HCT116 (cell line): ENCODE data around the gene AGPAT3. TPM values are rescaled to one million over a fixed set of nuclear protein-coding genes. Genes with fewer than 3 reads are reported as not detected.

Experiments used
- ATAC-seq: fragments of 200-7000 bp; cut with Tn5 transposase; 2 replicates; pipeline ENCODE4 v1.9.1; 2020; ENCODE audit warnings: mild to moderate bottlenecking, moderate library complexity
- BruUV-seq: library from RNA; stranded (reverse); fragments of 400-500 nt; replicated peaks from 2 replicates; lab custom pipeline; 2021; lab: Mats Ljungman, UMichigan
- CTCF ChIA-PET: fragments of 300-600 bp; sonication (Branson Sonifier 250); formaldehyde crosslinking; loops from one replicate; lab custom pipeline; 2021; ENCODE audit warnings: antibody characterized with exemption; lab: Charles Lee
- POLR2A ChIA-PET: fragments of 300-600, 350-600 bp; sonication (Branson Sonifier 250); formaldehyde crosslinking; loops from one replicate; lab custom pipeline; 2021; ENCODE audit warnings: antibody characterized with exemption; lab: Charles Lee
- RAD21 ChIA-PET, 2 experiments: fragments of 300-600 bp; sonication (Branson Sonifier 250); formaldehyde crosslinking; loops; one replicate each; lab custom pipeline; 2023; ENCODE audit warnings: low total read pairs in 2 of 2; ENCODE audit not compliant: uncharacterized antibody in 2 of 2, unreplicated experiment in 2 of 2, low non-redundant PET in 1 of 2; lab: Charles Lee
- DNase-seq: peaks from one replicate; pipeline ENCODE4 v3.0.0-alpha.2; 2010; ENCODE audit warnings: low read depth, low spot score
- H2AFZ ChIP-seq: fragments of 200-600 bp; shearing (Covaris generic), sonication (generic); 2 replicates; pipeline ENCODE4 v1.6.1; 2017; ENCODE audit warnings: low read depth, mixed run types, mixed read lengths, antibody characterized with exemption, low read length; ENCODE audit not compliant: poor library complexity, severe bottlenecking
- H3K27ac ChIP-seq: 2 replicates; pipeline ENCODE4 v1.5.1; 2012; ENCODE audit warnings: low read depth, low read length
- H3K27me3 ChIP-seq: fragments of 200-600 bp; sonication (generic); 2 replicates; pipeline ENCODE4 v1.6.1; 2016; ENCODE audit warnings: mixed run types, low read length, mixed read lengths; ENCODE audit not compliant: insufficient read depth
- H3K36me3 ChIP-seq, 2 experiments: fragments of 200-500 bp in 1 of 2; fragments of 200-600 bp in 1 of 2; sonication (Bioruptor generic) in 1 of 2; sonication (generic) in 1 of 2; 2 replicates each; pipeline versions ENCODE4 v1.5.1 to v1.6.1; 2014 to 2016; ENCODE audit warnings: low read length in 2 of 2, inconsistent platforms in 1 of 2, mixed read lengths in 1 of 2, mixed run types in 1 of 2; ENCODE audit not compliant: insufficient read depth in 2 of 2, control insufficient read depth in 1 of 2
- H3K4me1 ChIP-seq, 2 experiments: fragments of 200-600 bp in 1 of 2; sonication (generic) in 1 of 2; 2 replicates each; pipeline versions ENCODE4 v1.5.1 to v1.6.1; 2012 to 2017; ENCODE audit warnings: low read length in 2 of 2, inconsistent platforms in 1 of 2, mild to moderate bottlenecking in 1 of 2, mixed read lengths in 1 of 2, mixed run types in 1 of 2, moderate library complexity in 1 of 2; ENCODE audit not compliant: insufficient read depth in 2 of 2, control insufficient read depth in 1 of 2
- H3K4me2 ChIP-seq: fragments of 200-600 bp; sonication (generic); 2 replicates; pipeline ENCODE4 v1.6.1; 2017; ENCODE audit warnings: mixed run types, low read length, mixed read lengths
- H3K4me3 ChIP-seq, 2 experiments: fragments of 200-600 bp in 1 of 2; sonication (generic) in 1 of 2; replicated peaks in 1 of 2; 2 replicates each; pipeline ENCODE4 v1.5.1; 2011 to 2016; ENCODE audit warnings: low read length in 2 of 2, control low read depth in 1 of 2, low read depth in 1 of 2, mild to moderate bottlenecking in 1 of 2, mixed read lengths in 1 of 2, mixed run types in 1 of 2
- H3K79me2 ChIP-seq: fragments of 200-600 bp; sonication (generic); 2 replicates; pipeline ENCODE4 v1.6.1; 2017; ENCODE audit warnings: mild to moderate bottlenecking, mixed run types, low read length, moderate library complexity, mixed read lengths; ENCODE audit not compliant: insufficient read depth
- H3K9ac ChIP-seq: fragments of 200-600 bp; sonication (generic); 2 replicates; pipeline ENCODE4 v1.6.1; 2016; ENCODE audit warnings: low read length, mixed read lengths
- H3K9me2 ChIP-seq: fragments of 200-600 bp; sonication (generic), shearing (Covaris generic); 2 replicates; pipeline ENCODE4 v1.6.1; 2017; ENCODE audit warnings: mixed run types, mild to moderate bottlenecking, moderate library complexity; ENCODE audit not compliant: insufficient read depth
- H3K9me3 ChIP-seq, 2 experiments: fragments of 200-500 bp in 1 of 2; fragments of 200-600 bp in 1 of 2; sonication (Bioruptor generic) in 1 of 2; sonication (generic) in 1 of 2; 2 replicates each; pipeline ENCODE4 v1.6.1; 2014 to 2017; ENCODE audit warnings: low read length in 2 of 2, mixed read lengths in 2 of 2, inconsistent platforms in 1 of 2, low read depth in 1 of 2, mild to moderate bottlenecking in 1 of 2, mixed run types in 1 of 2, moderate library complexity in 1 of 2; ENCODE audit not compliant: control insufficient read depth in 1 of 2, insufficient read depth in 1 of 2
- H4K20me1 ChIP-seq: fragments of 200-600 bp; sonication (generic), shearing (Covaris generic); 2 replicates; pipeline ENCODE4 v1.6.1; 2017; ENCODE audit warnings: mixed run types, mild to moderate bottlenecking, moderate library complexity; ENCODE audit not compliant: insufficient read depth
- EZH2phosphoT487 ChIP-seq: fragments of 200-600 bp; IDR thresholded peaks from 2 replicates; pipeline ENCODE4 v1.6.1; 2018; ENCODE audit warnings: antibody characterized with exemption, borderline replicate concordance
- POLR2AphosphoS5 ChIP-seq: IDR thresholded peaks from 2 replicates; pipeline ENCODE4 v1.6.1; 2011; ENCODE audit warnings: mild to moderate bottlenecking, low read depth, low read length, moderate library complexity
- RAD21 ChIP-seq: IDR thresholded peaks from 2 replicates; pipeline ENCODE4 v1.6.1; 2012; ENCODE audit warnings: low read depth, mild to moderate bottlenecking
- SIN3A ChIP-seq: IDR thresholded peaks from 2 replicates; pipeline ENCODE4 v1.6.1; 2012; ENCODE audit warnings: low read depth
- SRF ChIP-seq: IDR thresholded peaks from 2 replicates; pipeline ENCODE4 v1.6.1; 2012; ENCODE audit warnings: low read depth
- YY1 ChIP-seq: IDR thresholded peaks from 2 replicates; pipeline ENCODE4 v1.6.1; 2011; ENCODE audit warnings: low read length, low read depth, moderate library complexity, mild to moderate bottlenecking; ENCODE audit not compliant: insufficient replicate concordance; ENCODE audit errors: extremely low read depth
- ZFX ChIP-seq: fragments of 450-650 bp; IDR thresholded peaks from 2 replicates; pipeline ENCODE4 v1.6.1; 2017
- ZNF274 ChIP-seq: fragments of 200-500 bp; sonication (Bioruptor generic); IDR thresholded peaks from 2 replicates; pipeline ENCODE4 v1.6.1; 2014; ENCODE audit warnings: mild to moderate bottlenecking, low read depth, low read length, inconsistent platforms
- intact Hi-C: fragments of 100-400 bp; cut with micrococcal nuclease; formaldehyde crosslinking; loops from 2 replicates; pipeline ENCODE4 v1.10.0; 2022
- total RNA-seq: library from RNA; stranded (reverse); gene quantifications from one replicate; pipeline ENCODE4 v1.2.1, GENCODE V29; 2021; ENCODE audit not compliant: unreplicated experiment
- TF ChIP-seq, protein P1 (sequence below), 3 experiments: fragments of 200-600 bp in 1 of 3; sonication (generic) in 1 of 3; IDR thresholded peaks in 2 of 3; conservative IDR thresholded peaks in 1 of 3; 2 replicates each; pipeline ENCODE4 v1.5.1; 2012 to 2017; ENCODE audit warnings: low read depth in 2 of 3, low read length in 2 of 3, antibody characterized with exemption in 1 of 3, borderline replicate concordance in 1 of 3, control low read depth in 1 of 3, mild to moderate bottlenecking in 1 of 3, mixed read lengths in 1 of 3, mixed run types in 1 of 3, moderate library complexity in 1 of 3; ENCODE audit not compliant: insufficient read depth in 1 of 3
- TF ChIP-seq, protein P2 (sequence below): IDR thresholded peaks from 2 replicates; pipeline ENCODE4 v1.6.1; 2012

AGPAT3 gene
- total RNA-seq, 1 experiment from 2014 or later = 54.1 TPM

DNA sequence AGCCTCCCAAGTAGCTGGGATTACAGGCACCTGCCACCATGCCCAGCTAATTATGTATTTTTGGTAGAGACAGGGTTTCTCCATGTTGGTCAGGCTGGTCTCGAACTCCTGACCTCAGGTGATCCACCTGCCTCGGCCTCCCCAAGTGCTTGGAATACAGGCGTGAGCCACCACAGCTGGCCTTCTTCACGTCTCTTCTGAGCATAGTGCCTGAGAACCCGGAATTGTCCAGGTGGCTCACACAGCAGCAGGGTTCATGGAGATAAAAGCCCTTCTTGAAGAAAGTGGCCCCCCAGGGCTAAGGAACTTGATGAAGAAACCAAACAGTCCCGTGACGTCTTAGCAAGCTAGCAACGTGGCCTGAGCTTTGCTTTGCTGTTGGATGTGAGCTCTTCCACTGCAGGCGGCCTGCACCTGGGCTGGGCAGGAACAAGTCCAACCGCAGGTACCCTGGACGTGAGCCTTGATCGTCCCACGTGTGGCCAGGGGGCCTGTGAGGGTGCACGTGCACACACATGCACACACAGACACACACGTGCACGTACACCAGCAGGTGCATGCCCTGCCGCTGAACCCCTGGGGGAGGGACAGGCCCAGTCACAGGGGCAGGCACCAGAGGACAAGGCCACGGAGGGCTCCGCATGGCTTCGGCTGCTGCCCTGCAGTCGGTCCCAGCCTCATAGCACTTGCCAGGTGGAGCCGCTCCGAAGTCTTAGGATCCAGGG is 123.6 kb downstream of the AGPAT3 start:
- Histone ChIP-seq H4K20me1 (no peaks in the 10 kb centered on the region), H3K9me2 (no peaks in the 10 kb centered on the region), H3K79me2 (no peaks in the 10 kb centered on the region), H3K4me3 (no peak overlapping the region), H2AFZ (no peak overlapping the region), H3K27me3 (no peaks in the 10 kb centered on the region), H3K9ac (no peak overlapping the region), H3K9me3 (no peaks in the 10 kb centered on the region), H3K36me3 (no peaks in the 10 kb centered on the region), H3K27ac (no peak overlapping the region), H3K4me2 (no peak overlapping the region), H3K4me1 (no peaks in the 10 kb centered on the region)
- ChIA-PET POLR2A (no interaction called here), RAD21 (no interaction called here), CTCF (no interaction called here)
- no TSS peak for BruUV-seq
- ATAC-seq = no peak
- TF ChIP-seq POLR2AphosphoS5 (no peak), RAD21 (no peak), ZNF274 (no peak), EZH2phosphoT487 (no peak)
- TF ChIP-seq, protein P1, sequence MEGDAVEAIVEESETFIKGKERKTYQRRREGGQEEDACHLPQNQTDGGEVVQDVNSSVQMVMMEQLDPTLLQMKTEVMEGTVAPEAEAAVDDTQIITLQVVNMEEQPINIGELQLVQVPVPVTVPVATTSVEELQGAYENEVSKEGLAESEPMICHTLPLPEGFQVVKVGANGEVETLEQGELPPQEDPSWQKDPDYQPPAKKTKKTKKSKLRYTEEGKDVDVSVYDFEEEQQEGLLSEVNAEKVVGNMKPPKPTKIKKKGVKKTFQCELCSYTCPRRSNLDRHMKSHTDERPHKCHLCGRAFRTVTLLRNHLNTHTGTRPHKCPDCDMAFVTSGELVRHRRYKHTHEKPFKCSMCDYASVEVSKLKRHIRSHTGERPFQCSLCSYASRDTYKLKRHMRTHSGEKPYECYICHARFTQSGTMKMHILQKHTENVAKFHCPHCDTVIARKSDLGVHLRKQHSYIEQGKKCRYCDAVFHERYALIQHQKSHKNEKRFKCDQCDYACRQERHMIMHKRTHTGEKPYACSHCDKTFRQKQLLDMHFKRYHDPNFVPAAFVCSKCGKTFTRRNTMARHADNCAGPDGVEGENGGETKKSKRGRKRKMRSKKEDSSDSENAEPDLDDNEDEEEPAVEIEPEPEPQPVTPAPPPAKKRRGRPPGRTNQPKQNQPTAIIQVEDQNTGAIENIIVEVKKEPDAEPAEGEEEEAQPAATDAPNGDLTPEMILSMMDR (IDR thresholded peaks at IDR 0.05 in 2 of 3, conservative IDR thresholded peaks at IDR 0.05 in 1 of 3; ENCODE audit: borderline replicate concordance in 1 of 3, insufficient read depth in 1 of 3, low read depth in 2 of 3, low read length in 2 of 3) = no peak
- intact Hi-C loops = no loop called here
- DNase-seq = no peak

DNA sequence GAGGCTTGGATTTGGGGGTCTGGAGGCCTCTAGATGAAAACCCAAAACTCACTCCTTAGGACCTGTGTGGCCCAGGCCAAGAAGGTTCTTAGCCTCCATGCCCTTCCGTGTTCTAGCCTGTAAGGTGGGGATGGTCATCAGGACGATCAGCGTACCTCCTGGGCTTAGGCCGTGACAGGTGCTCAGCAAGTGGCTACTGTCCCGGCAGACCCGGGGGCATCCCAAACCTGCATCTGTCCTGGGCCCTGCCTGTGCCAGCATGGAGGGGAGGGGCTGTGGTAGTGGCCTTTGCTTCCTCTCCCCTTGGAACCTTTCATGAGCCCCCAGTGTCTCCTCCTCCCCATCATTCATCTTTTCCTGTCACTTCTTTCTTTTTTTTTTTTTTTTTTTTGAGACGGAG is 124.4 kb downstream of the AGPAT3 start:
- Histone ChIP-seq H3K4me2 (no peak overlapping the region), H3K27ac (no peak overlapping the region), H3K4me3 (no peak overlapping the region), H3K9me2 (no peaks in the 10 kb centered on the region), H3K79me2 (no peaks in the 10 kb centered on the region), H4K20me1 (no peaks in the 10 kb centered on the region), H3K9me3 (no peaks in the 10 kb centered on the region), H3K4me1 (no peaks in the 10 kb centered on the region), H2AFZ (no peak overlapping the region), H3K27me3 (no peaks in the 10 kb centered on the region), H3K36me3 (no peaks in the 10 kb centered on the region), H3K9ac (no peak overlapping the region)
- TF ChIP-seq, protein P2, sequence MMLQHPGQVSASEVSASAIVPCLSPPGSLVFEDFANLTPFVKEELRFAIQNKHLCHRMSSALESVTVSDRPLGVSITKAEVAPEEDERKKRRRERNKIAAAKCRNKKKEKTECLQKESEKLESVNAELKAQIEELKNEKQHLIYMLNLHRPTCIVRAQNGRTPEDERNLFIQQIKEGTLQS = no peak
- TF ChIP-seq YY1 (no peak), SRF (no peak), POLR2AphosphoS5 (no peak), ZFX (no peak), SIN3A (no peak)
- TF ChIP-seq, protein P1 (IDR thresholded peaks at IDR 0.05 in 2 of 3, conservative IDR thresholded peaks at IDR 0.05 in 1 of 3; ENCODE audit: borderline replicate concordance in 1 of 3, insufficient read depth in 1 of 3, low read depth in 2 of 3, low read length in 2 of 3) = no peak
- DNase-seq (no peak), ATAC-seq (no peak)
- intact Hi-C loops = no loop called here
- no TSS peak for BruUV-seq
- POLR2A ChIA-PET = no interaction called here
- CTCF ChIA-PET = no interaction called here
- RAD21 ChIA-PET = no interaction called here
